Hematopoietic multipotent progenitor cell (in vitro differentiated cells): ENCODE measurements around the gene LCOR. TPM values are rescaled to one million over a fixed set of nuclear protein-coding genes. Genes with fewer than 3 reads are reported as not detected.
A peak's percentile ranks its signal among the peaks of the same experiment; 100 is the strongest.

Source experiments
- DNase-seq, 3 donors: peaks; one replicate each; pipeline ENCODE4 v3.0.0-alpha.2; 2011 to 2015; ENCODE audit warnings: low read depth in 2 of 3, low spot score in 2 of 3
- total RNA-seq: library from RNA; depleted of rRNA; stranded (reverse); fragments of >200 nt; gene quantifications from one replicate; pipeline ENCODE4 v1.2.3, GENCODE V29; 2012

Gene LCOR
- total RNA-seq, 1 donor: 13.2 TPM

DNA sequence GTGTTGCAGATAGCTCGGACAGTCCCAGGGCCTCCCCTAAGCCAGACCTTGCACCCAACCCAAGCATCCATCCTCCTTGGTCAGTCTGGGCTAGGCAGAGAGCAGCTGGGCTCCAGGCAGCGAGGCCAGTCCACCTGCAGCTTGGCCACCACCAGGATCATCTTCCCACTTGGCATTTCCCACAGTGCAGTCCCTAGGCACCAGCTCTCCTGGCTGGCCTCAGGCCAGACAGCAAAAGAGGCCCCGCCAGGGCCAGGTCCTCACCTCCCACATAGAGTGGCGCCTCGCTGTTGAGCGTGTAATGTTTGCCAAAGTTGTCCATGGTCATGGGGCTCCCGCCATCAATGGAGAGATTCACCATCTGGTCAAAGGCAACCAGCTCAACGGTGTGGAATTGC, 171.7 kb downstream of the LCOR start:
- DNase-seq: no peak

DNA sequence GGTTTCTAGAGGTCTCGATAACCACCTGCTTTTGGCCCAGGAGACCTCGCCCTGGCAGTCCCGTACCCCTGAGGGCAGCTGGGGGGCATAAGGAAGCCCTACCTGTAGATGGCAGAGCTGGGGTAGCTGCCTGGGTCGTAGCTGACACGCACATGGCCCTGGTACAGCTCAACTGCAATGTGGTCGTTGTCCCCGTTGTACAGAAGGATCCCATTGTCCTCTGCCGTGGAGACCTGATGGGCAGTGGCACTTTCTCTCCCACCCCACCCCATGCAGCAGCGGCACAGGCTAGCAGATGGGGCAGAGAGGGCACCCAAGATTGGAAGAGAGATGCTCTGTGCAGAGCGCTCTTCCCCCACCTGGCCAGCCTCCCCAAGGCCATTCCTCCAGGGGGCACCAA, 172.5 kb downstream of the LCOR start:
- no peak for DNase-seq

DNA sequence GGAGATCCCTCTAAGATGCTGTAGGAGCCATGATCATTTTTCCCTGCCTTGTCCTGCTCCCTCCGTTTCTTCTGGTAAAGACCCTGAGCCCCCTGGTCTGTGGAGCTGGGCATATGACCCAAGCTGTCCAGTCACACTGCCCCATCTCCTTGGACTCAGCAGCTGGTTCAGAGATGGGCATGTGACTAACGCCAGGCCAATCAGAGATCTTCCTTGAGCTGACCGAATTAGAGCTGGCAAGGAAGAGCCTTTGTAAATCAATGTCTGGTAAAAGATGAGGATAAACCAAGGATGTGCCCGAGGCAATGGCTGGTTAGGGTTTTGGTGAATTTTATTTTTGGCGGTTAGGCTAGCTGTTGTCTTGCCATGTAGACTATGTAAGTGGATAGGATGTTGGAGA, 173.3 kb downstream of the LCOR start:
- no peak for DNase-seq

DNA sequence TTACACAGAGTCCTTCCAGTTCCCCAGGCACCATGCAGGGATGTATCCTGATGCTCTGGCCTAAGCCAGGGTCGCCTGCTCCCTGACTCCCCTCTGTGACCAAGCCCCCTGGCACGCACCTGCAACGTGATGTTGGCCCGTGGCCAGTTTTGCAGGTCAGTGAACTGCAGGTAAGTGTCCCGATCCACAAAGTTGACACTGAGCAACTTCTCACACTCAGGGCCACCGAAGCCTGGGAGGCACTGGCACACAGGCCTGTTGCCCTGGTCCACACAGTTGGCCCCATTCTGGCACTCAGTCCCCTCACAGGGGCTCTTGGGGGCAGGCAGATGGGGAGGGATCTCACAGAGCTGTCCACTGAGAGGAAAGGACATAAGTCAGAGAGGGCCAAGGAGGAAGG, 174.3 kb downstream of the LCOR start:
- DNase-seq: no peak

DNA sequence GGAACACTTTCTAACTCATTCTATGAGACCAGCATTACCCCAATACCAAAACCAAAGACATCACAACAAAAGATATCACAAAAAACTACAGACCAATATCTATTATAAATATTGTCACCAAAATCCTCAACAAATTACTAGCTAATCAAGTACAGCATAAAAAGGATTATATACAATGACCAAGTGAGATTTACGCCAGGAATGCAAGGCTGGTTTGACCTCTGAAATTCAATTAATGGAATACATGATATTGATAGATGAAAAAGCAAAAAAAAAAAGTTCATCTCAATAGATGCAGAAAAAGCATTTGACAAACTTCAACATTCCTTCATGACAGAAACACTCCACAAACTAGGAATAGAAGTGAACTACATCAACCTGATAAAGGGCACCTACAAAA, 175.3 kb downstream of the LCOR start:
- DNase-seq: peak in 1 of 3 donors; percentile 51

DNA sequence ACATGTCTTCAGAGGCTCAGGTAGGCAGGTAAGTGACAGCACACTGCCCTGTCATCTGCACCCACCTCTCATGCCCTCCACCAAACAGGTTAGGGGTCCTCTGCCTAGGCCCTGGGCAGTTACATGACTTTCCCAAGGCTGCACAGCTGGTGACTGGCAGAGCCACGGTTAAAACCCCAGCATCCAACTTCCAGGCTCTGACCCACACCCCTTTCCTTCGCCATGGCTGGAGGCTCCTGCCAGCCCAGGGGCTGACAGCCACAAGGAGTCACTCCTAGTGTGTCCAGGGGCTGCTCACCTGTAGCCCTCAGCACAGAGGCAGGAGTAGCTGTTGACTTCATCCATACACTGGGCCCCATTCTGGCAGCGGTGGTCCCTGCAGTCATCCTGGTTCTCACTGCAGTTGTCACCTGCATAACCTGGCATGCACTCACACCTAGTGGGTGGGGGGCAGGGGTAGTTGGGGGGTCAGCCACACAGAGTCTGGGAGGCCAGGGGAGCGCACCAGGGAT, 178.7 kb downstream of the LCOR start:
- no peak for DNase-seq

DNA sequence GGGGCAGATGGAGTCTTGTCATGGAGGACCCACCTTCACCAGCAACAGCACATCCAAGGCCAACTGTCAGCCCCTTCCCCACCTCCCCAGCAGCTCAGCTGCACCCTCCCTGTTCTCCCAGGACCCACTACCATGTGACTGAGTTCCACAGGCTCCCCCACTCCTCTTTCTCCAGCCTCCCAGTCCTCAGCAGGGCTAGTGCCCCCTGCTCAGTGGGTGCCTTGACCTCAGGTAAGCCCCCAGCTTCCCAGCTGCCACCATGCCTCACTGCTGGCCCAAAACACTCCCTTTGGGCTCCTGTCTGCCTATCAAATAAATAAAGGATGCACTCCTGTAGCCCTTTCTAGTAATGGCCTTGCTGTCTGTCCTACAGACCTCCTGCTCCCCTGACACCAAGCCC, 179.3 kb downstream of the LCOR start:
- no peak for DNase-seq

DNA sequence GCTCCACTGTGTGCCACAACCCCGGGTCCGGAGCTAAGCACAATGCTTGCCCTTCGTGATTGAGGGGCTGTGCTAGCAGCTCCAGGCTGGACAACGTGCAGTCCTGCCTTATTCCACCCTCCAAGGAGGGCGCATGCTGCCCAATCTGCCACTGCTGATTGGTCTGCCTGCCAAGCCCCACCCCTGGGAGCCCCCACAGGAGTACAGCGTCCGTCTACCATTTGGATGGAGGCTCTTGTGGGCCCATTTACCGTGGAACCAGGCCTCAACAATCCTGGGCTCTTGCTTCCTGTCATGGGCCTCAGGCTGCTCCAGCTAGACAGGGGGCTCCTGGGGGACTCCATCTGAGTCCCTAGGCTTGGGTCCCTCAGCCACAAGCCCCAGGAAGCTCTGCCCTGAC, 180.4 kb downstream of the LCOR start:
- DNase-seq: no peak

DNA sequence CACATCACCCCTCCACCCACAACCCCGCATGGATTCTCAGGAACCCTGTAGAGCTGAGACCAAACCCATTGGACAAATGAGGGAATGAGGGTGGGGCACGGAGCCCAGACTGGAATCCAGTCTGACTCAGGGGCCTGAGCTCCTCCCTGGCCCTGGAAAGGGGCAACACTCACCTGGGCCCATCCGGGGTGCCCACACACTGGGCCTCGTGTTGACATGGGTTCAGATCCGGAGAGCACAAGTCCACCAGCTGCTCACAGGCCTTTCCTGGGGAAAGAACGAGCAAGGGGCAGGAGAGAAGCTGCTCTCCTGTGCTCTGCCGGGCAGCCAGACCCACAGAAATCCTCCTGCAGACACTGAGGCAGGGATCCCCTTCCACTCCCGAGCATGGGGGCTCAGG, 181.5 kb downstream of the LCOR start:
- DNase-seq: no peak

DNA sequence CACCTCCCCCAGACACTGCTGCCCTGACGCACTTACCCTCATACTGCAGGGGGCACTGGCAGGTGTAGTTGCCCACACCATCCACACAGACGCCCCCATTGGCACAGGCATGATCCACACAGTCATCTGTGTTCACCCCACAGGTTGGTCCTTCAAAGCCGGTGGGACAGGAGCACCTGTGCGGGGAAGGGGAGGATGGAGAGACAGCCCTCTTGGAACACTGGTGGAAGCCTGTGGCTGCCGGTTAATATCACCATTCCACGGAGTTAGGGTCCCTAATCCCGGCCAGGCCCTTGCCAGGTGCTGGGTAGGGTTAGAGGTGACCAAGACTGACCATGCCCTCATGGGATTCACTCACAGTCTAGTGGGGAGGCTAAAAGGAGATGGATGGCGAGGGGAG, 181.9 kb downstream of the LCOR start:
- no peak for DNase-seq

DNA sequence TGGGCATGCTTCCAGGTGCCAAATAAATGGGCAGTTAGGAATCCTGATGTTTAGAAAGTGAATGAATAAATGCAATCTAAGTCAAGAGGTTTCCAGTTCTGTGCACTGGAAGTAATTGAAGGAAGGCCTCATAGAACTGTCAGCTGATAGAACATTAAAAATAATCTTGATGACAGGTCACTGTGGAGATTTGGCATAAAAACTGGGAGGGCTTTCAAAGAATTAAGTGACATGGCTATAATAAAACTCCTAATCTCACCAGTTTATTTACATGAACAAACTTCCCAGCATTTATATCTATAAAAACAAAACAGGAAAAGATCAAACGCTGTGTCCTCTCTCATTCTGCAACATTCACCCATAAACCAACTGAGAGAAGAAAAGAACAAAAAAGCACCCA, 183.1 kb downstream of the LCOR start:
- DNase-seq: no peak

DNA sequence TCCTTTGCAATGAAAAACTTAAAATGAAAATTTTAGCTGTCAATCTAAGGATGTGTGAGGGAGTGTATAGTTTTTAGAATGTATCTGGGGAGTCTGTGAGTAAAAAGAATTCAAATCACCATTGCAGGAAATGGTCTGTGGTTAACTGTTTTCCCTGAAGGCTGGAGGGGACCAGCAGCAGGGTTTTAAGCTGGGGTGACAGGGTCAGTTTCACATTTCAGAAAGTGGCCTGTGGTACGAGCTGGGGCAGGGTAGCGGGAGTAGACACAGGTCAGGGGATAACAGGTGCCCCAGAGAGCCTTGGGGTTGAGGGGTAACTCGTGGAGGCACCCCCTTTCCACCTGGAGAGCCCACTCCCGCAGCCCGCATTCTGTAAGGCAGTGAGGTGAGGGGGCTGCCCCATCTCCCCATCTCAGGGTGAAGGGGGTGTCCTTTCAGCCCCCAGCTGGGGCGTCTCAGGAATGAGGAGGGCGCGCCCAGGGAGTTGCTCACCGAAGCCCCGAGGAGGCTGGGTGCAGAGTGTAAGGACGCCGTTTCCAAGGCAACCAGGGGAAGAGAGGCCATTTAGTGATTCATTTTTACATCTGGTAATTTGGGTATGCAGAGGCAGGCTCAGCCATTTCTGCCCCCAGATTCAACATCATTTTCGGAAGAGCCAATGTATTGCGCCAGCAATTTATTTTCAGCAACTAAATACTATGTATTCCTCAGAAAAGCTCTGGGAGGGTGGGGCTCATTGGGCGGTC, 184.8 kb downstream of the LCOR start:
- DNase-seq: peak in 2 of 3 donors; percentile 18 to 46

DNA sequence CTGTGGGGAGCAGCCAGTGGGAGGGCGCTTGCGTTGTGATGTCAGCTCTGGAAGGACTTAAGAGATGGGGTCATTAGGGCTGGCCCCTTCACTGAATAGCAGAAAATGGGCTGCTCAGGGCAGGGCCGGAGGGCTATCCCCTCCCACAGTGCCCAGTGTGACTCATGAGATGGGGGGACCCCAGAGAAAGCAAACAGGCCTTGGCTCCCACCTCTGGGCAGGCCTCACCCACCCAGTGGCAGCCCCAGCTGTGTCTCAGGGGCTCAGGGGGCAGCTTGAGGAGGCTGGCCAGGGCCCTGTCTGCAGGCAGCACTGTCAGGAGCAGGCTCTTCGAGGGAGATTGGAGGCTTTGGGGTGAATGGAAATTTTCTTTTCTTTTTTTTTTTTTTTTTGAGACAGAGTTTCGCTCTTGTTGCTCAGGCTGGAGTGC, 185.4 kb downstream of the LCOR start:
- DNase-seq: no peak

DNA sequence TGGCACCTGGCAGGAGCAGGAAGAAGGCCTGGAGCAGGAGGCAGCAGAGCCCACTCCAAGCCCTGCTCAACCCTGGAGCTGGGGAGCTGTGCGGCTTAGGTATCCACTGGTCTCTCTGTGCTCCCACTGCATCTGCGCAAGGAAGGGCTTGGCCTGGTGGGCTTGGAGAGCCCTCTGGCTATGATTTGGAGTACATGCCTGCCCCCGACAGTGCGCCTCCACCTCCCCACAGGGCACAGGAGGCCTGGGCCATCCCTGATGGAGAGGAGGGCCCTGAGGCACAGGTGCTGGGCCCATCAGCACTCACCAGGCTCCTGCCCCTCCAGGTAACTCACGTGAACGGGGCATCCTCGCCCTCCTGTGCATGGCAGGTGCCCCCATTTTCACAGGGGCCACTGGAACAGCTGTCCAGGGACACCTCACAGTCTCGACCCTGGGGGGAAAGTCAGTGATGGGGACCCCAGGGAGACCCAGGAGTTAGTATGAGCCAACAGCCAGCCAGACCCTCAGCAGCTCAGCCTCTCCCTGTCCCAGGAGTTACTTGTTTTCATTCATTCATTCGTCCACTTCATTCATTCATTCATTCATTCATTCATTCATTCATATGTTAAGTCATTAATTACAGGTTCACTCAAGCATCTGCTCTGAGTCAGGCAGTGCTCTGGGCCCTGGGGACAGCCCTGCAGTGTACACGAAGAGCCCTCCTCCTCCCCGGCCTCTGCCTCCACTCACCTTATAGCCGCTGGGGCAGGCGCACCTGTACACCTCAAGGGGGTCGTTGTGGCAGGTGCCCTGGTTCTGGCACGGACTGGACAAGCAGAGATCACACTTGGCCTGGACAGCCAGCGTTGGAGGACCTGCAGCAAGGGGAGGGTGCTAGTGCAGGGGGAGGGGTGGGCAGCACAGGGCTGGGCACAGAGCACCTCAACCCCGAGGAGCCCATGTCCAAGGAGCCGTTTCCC, 186.4 kb downstream of the LCOR start:
- DNase-seq: no peak

DNA sequence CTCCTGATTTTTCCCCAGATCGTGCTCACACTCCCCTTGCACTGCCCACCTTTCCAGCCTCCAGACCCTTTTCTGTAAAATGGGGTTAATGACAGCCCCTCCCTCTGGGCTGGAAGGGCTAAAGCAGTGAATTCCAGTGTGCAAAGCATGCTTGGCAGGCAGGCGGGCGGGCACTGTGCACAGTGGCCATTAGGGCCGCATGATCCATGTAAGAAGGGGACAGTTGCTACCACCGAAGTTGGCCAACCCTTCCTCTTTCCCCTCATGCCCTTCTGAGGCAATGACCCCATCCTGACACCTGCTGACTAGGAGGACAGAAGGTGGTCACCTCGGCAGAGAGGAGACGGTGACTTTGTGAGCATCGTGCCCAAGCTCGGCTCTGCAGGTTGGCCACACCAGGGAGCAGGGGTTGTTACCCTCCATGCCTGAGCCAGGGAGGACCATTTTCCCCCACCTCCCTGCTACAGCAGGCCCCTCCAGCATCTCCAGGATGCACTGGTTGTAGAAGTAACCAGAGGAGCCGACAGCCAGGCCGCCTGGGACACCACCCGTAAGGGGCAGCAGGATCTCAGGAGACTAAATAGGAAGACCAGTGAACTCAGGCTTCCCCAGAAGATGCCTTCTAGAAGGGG, 187.2 kb downstream of the LCOR start:
- no peak for DNase-seq

DNA sequence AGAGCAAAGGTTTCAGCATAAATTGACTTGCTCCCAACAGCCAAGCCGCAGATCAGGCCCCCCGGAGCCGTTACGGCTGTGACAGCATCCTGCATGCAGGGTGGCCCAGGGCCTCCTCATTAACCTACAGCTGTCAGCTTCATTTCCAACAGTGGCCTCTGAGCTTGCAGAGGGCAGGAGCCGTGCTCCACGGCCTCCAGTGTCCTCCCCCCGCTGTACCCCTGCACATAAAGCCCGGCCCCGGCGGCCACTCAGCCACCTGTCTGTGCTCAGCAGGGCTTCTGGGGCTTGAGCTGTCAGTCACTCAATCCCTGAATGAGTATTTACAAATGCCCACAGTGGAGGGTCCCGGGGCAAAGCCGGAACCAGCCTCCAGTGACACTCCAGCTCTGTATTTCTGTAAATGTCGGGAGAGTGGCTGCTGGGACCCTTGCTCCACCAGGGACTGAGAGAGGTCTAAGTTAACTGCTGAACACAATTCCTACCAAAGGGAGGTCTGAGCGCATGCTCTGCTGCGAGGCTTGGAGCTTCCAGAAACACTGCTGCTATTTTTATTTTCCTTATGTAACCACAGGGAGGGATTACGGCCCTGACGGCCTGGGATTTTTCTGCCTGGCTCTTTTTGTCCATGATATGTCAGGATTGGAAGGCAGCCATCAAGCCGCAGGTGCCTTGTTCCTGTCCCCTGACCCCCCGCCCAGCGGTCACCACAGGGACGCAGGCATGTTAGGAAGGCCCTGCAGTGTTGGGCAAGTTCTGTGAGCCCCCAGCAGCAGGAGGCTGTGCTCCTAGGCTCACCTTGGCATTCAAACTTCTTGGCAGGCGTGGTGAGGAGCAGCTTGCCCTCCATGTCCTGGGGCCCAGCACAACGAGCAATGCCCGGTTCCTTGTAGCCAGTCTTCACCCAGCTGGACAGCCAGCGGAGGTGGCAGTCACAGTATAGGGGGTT, 188.6 kb downstream of the LCOR start:
- no peak for DNase-seq

DNA sequence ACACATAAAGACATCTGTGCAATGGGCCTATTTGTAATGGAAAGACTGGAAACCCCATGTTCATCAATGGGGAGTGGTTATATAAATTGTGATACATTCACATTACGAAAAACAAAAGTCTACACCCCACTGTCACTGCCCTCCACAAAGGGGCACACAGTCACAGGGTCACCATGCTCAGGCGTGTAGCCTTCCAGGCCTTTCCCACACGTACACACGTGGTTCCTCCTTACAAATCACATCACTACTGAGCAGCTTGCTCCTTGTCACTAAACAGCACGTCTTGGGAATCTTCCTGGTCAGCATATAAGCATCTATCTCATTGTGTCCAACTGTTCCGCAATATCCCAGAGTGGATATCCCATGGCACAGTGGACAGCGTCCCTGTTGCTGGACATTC, 190.5 kb downstream of the LCOR start:
- no peak for DNase-seq

DNA sequence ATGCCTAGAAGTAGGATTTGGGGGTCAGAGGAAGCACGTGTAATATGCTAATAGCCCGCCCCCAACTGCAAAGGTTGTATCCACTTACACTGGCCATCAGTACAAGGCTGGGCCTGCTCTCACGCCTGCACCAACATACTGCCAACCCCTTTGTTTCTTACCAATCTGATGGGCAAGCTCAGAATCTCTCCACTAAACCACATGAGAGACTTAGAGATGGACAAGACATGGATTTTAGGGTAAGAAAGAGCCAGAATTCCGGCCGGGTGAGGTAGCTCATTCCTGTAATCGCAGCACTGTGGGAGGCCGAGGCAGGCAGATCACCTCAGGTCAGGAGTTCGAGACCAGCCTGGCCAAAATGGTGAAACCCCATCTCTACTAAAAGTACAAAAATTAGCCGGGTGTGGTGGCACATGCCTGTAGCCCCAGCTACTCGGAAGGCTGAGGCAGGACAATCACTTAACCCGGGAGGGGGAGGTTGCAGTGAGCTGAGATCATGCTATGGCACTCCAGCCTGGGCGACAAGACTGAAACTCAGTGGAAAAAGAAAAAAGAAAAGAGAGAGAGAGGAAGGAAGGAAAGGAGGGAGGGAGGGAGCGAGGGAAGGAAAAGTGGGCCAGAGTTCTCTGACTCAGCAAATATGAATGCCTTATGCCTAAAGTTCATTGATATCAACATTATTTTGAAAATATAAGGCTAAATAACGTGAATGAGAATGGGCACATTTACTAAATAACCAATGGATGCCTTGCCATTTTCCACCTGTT, 191.5 kb downstream of the LCOR start:
- no peak for DNase-seq
